ENCODE measurements around the gene ARHGAP22.

Gene ARHGAP22

DNA sequence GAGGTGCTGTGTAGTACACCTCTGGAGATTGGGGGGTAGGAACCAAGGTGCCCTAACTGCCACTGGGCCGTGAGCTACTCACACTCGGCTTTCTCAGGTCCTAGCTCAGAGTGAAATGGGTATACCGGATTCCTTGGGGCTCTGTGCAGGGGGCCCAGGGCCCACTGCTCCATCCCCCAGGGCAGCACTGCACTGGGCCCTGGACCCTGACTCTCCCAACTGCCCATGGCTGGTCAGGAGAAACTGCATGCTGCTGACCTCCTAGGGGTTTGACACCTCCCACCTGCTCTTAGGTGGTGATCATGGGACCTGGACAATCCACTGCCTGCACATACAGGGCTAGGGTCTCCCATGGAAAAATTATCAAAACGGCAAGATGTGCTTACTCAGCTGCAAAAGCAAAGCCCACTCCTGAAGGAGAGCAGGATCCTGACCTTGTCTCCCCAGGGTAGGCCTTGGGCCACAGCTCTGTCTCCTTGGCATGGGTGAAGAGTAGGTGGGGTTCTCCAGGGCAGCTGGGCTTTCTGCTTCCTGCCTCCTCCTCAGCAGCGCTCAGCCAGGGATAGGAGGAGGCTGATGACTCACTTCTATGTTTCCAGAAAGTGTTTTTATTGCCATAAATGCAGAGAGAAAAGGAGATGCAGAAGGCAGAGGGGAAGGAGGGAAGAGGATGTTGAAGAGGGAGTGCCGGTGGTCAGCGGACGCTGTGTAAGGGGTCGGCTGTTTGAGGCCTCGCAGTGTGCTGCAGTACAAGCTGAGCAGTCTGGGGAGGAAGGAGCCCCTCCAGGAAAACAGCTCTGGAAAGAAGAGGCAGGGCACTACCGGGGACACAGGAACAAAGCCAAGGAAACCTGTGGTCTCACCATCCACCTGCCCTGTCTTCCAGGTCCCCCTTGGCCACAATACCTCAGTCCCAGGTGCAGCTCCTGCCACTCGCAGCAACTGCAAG, 107.8 kb downstream of the ARHGAP22 start:
- peak; percentile 72 for DNase-seq (ENCODE audit: low read depth)

- DNase-seq (ENCODE audit: low read depth) = no peak
Measured at GRCh38 chr10:48496105-48496830, 108.6 kb downstream of the ARHGAP22 start.

DNA sequence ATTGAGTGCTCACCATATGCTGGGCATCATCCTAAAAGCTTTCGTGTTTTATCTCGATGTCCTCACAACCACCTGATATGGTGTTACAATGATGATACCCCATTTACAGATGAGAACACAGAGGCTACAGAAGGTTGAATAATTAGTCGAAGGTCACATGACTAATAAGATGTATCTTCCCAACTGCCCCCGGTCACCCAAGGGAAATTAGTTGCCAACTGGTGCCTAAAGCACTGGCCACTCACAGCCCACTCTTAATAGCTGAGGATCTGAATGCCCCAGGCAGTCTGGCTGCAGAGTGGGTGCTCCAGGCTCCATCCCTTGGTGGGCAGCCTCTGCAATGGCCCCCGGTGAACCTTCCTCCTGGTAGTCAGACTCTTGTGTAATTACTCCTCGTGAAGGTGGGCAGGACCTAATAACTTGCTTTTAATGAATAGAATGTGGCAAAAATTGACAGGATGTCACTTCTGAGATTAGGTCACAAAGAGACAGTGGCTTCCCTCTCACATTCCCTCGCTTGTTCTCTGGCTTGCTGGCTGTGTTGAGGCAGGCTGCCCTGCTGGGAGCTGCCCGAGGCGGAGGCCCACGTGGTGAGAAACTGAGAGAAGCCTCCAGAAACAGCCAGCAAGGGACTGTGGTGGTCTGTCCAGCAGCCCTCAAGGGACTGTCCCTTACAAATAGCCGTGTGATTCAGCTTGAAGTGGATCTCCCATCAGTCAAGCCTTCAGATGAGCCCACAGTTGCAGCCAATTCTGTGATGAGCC, 109.4 kb downstream of the ARHGAP22 start:
- DNase-seq (ENCODE audit: low read depth) = no peak

DNA sequence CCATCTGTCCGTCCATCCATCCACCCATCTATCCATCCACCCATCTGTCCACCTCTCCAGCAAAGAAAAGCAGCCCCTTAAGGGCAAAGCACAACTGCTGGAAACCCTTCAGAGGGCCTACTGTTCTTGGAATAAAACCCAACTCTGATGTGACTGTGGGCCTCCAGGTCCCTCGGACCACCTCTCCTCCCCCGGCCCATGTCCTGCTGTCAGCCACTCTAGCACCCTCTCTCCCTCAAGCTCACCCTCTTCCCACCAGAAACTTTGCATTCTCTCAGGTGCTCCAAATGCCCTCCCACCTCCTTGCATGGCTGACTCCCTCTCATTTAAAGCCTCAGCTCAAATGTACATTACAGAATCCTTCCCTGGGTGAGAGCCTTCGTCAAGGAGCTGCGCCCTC, 110.3 kb downstream of the ARHGAP22 start:
- no peak for DNase-seq (ENCODE audit: low read depth)

DNA sequence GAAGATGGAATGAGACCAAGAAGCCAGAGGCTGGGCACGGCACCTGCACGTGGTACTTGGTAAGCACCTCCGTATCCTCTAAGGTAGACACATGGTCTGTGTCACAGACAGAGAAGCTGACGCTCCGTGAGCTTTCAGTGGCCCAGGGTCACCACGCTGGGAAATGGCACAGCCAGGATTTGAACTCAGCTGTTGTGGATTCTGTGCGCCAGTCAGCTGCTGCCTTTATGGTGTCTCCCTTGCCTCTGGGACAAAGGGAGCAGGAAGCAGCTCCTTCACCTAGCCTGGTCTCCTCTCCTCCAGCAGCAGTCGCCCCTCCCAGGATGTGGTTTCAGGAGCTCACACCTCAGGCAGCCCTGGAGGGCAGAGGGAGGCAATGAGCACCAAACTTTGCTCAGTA, 110.8 kb downstream of the ARHGAP22 start:
- DNase-seq (ENCODE audit: low read depth) = no peak

DNA sequence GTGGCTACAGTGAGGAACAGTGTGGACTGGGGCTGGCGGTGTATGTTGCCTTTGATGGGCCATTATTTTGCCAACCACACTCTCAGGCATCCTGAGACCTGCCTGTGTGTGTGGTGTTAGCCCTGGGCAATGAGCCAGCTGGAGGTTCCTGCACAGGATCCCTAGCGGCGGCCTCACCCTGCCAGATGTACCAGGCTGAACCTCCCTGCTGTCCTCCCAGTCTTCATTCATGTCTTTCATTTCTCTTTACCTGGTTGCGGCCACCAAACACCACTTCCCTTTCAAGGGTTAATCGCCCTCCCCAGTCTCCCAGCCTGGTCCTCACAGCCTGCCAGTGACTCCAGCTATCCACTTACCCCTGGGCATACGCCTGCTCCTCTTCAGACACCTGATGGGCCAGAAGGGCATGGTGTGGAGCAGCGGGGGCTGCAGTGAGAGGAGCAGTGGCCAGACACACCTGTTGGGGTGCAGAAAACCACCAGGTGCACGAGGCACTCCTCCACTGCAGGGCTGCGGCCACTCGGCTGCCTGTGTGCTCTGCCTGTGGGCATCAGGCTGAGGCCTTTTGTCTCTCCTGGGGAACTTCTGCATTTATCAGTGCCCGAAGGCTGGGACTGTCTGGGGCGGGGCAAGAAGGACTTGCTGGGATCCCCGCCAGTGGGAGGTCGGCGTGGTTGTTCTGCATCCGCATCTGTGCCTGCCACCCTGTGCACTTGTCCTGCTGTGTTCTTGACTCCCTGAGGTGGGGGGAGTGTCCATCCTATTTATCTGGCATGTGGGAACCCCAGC, 111.6 kb downstream of the ARHGAP22 start:
- DNase-seq (ENCODE audit: low read depth) = no peak

GRCh38 chr10:48492201-48492600, 112.7 kb downstream of the ARHGAP22 start:
- no peak for DNase-seq (ENCODE audit: low read depth)

DNA sequence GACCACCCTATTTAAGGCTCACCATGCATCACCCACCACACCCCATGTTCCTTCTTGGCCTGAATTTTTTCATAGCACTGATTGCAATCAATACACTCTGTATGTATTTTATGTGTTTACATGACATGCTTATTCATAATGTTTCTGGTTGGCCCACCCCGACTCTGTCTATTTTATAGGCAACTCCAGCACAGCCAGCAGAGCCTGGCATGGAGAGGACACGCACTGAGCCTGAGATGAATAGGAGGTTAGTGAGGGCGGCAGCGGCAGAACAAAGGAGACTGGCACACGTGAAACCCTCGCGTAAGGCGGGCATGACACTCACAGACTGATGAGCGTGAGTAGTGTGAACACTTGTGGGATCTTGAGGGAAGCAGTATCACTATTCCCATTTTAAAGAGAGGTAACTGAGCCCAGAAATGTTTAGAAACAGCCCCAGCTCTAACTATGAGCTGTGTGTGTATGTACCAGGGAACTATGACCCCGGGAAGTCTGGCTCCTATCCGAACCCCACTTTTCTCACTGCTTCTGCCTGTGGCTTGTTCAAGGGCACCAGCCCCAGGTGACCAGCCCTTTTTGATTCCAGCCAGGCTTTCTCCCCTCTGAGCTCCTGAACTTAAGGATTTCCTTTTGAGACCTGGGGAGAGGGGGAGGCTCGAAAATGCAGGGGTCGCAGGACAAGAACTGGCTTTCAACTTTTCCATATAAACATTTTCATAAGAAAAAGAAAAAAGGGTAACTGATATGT, 113.3 kb downstream of the ARHGAP22 start:
- DNase-seq (ENCODE audit: low read depth) = no peak

- DNase-seq (ENCODE audit: low read depth) = no peak
Measured at GRCh38 chr10:48490946-48491345, 113.9 kb downstream of the ARHGAP22 start.

- no peak for DNase-seq (ENCODE audit: low read depth)
Measured at GRCh38 chr10:48490571-48490940, 114.3 kb downstream of the ARHGAP22 start.

DNA sequence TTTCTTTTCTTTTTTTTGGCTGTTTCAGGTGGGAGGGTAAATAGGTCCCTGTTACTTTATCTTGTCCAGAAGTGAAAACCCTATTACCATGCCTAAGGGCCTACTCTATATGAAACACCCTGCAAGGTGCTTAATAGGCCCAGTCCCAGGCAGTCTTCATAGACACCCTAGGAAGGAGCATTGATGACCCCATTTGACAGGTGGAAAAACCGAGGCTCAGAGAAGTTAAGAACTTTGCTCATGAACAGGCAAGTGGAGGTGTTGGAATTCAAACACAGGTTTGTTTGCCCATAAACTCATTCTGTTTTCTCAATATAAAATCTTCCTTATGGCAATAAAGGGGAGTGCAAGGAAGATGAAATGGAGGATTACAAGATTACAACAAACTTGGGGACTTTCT, 115.8 kb downstream of the ARHGAP22 start:
- DNase-seq (ENCODE audit: low read depth) = no peak

DNA sequence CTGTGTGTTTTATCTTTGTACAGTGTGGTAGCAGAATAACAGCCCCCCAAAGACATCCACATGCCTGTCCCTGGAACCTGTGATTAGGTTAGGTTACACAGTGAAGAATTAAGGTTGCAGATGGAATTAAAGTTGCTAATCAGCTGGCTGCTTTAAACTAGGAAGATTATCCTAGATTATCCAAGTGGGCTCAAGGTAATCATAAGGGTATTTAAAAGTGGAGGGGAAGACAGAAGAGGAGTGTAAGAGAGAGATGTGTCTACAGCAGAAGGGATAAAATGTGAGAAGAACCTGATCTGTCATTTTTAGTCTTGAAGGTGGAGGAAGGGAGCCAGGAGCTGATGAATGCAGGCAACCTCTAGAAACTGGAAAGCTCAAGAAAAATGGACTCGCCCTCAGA, 117.6 kb downstream of the ARHGAP22 start:
- DNase-seq (ENCODE audit: low read depth) = no peak

DNA sequence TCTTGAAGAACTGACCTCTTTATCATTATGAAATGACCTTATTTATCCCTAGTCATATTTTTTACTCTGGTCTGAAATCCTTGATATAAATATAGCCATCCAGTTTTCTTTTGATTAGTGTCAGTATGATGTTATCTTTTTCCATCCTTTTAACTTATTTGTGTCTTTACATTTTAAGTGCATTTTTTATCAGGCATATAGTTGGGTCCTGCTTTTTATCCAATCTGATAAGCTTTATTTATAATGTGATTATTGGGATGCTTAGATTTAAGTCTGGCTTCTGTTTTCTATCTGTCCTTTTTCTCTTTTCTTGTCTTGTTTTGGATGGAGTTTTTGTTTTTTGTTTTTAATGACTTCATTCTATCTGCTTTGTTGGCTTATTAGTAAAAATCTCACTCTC, 119.2 kb downstream of the ARHGAP22 start:
- no peak for DNase-seq (ENCODE audit: low read depth)

DNA sequence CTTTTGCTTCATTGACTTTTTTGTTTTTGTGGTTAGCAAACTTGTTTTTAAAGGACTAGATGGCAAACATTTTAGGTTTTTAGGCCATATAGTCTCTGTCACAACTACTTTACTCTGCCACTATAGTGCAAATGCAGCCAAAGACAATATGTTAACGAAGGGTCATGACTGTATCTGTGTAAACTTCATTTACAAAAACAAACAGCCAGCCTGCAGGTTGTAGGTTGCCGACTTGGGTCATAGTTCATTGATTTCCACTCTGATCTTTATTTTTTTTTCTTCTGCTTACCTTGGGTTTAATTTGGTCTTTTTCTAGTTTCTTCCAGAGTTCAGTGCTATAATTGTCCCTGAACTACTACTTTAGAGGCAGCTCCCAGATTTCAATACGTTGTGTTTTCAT, 120.0 kb downstream of the ARHGAP22 start:
- no peak for DNase-seq (ENCODE audit: low read depth)

GRCh38 chr10:48482207-48482606, 122.7 kb downstream of the ARHGAP22 start:
- DNase-seq (ENCODE audit: low read depth) = no peak

DNA sequence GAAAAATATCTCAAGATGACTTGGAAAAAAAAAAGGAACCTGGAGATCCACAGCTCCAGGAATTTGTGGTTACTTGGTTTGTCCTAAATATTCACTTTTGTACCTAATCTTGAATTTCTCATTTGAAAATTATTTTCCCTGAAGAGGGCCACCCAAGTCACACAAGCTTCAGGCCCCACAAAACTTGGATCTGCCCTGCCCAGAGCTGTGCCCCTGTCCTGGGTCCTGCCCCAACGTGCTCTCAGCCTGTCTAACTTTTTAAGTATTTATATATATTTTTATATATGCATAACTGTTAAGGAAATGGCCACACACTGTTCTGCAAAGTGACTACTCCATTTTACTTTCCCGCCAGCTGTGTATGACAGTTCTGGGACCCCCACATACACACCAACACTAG, 123.5 kb downstream of the ARHGAP22 start:
- DNase-seq (ENCODE audit: low read depth) = no peak

DNA sequence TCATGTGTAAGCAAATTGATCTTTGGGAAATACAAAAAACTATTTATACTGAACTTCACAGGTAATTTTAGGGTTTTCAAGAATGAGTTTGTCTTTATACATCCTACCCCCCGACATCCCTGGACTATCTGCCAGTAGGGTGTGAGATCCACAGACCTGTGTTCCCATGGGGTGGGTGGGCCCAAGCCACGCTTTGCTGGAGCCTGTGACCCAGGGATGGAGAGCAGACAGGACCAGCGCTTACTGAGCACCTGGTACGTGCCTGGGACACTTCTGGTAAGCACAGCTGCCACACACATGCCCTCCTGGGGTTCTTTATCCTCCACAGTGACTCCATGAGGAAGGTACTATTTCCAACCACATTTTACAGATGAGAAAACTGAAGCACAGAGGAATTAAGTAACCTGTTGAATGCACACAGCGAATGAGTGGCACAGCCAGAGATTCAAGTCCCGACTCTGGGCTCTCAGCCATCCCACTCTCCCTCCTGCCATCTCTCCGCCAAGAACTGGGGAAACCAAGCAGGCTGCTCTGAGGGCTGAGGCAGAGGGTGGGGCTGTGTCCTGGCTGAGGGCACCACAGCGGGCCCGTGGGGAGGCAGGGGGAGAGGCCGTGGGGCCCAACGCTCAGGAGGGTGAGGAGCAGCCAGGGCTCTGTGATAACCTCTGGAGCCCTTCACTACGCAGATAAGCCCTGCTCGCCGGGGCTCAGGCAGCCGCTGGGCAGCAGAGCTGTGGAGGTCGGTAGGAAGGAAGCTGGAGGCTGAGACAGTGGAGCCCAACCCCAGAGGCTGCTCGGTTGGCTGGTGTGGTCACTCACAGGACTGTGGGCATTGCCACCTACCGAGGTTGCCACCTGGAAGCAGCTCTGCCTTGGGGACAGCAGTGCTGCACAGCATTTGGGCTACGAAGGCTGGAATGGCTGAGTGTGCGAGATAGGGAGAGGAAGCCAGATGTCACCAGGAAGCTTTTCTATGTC, 124.2 kb downstream of the ARHGAP22 start:
- no peak for DNase-seq (ENCODE audit: low read depth)

- no peak for DNase-seq (ENCODE audit: low read depth)
Measured at GRCh38 chr10:48478980-48479811, 125.7 kb downstream of the ARHGAP22 start.

- DNase-seq (ENCODE audit: low read depth) = no peak
Measured at GRCh38 chr10:48478469-48478868, 126.4 kb downstream of the ARHGAP22 start.

Data from iris pigment epithelial cell (primary cell).